A549 (cell line): Measurements from ENCODE around the gene CLTRN. TPM values are rescaled to one million over a fixed set of nuclear protein-coding genes. Genes with fewer than 3 reads are reported as not detected.

Experiments used
- ATAC-seq, 2 experiments: fragments of 200-7000 bp in 1 of 2; fragments of >200 bp in 1 of 2; cut with Nextera tagmentation in 1 of 2; cut with Tn5 transposase in 1 of 2; 3 replicates each; pipeline versions ENCODE4 v1.8.0 to v1.9.1; 2018 to 2020; ENCODE audit warnings: mild to moderate bottlenecking in 1 of 2, moderate library complexity in 1 of 2
- CTCF ChIA-PET: fragments of 300-600 bp; sonication (Branson Sonifier 250); formaldehyde crosslinking; extraction: SDS; loops from one replicate; lab custom pipeline; 2021; ENCODE audit warnings: antibody characterized with exemption, inconsistent platforms; lab: Yijun Ruan, JAX
- POLR2A ChIA-PET: fragments of 350-600 bp; formaldehyde crosslinking; extraction: SDS; loops from one replicate; lab custom pipeline; 2021; ENCODE audit warnings: antibody characterized with exemption, inconsistent platforms; lab: Yijun Ruan, JAX
- DNase-seq, 2 experiments: peaks; one replicate each; pipeline versions ENCODE4 v3.0.0 to v3.0.0-alpha.2; 2011 to 2016; ENCODE audit warnings: low read depth in 1 of 2, low spot score in 1 of 2
- FAIRE-seq: peaks from 2 replicates; lab custom pipeline; 2011; peaks lifted over from hg19 to GRCh38; lab: Jason Lieb, UNC
- H3K27ac ChIP-seq, 2 experiments: fragments of >200 bp; sonication (Bioruptor Twin); formaldehyde crosslinking; 3 replicates each; pipeline ENCODE4 v1.5.1; 2016 to 2017
- H3K4me1 ChIP-seq: fragments of >200 bp; sonication (Bioruptor Twin); formaldehyde crosslinking; 3 replicates; pipeline ENCODE4 v1.6.1; 2016
- H3K4me2 ChIP-seq: fragments of >200 bp; sonication (Bioruptor Twin); formaldehyde crosslinking; 3 replicates; pipeline ENCODE4 v1.6.1; 2016
- H3K4me3 ChIP-seq: fragments of >200 bp; sonication (Bioruptor Twin); formaldehyde crosslinking; 3 replicates; pipeline ENCODE4 v1.5.1; 2016
- H3K9me3 ChIP-seq: fragments of >200 bp; sonication (Bioruptor Twin); formaldehyde crosslinking; 3 replicates; pipeline ENCODE4 v1.6.1; 2016
- ELK1 ChIP-seq: fragments of 150-350 bp; IDR thresholded peaks from 2 replicates; pipeline ENCODE4 v1.6.1; 2014; ENCODE audit warnings: low read depth, mild to moderate bottlenecking, low read length
- JUN ChIP-seq, 2 experiments: fragments of >200 bp; sonication (Bioruptor Twin); formaldehyde crosslinking; IDR thresholded peaks; 2 replicates in 1 of 2; 3 replicates in 1 of 2; pipeline ENCODE4 v1.6.1; 2016 to 2017
- MAFK ChIP-seq: fragments of 450-650 bp; IDR thresholded peaks from 2 replicates; pipeline ENCODE4 v1.6.1; 2014; ENCODE audit not compliant: partially characterized antibody
- MYC ChIP-seq: IDR thresholded peaks from 2 replicates; pipeline ENCODE4 v1.6.1; 2012; ENCODE audit warnings: mild to moderate bottlenecking, inconsistent platforms, low read length, improper control_type of control experiment, borderline replicate concordance
- NPAS2 ChIP-seq: fragments of 250-450 bp; sonication (Bioruptor Pico); IDR thresholded peaks from 2 replicates; pipeline ENCODE4 v1.8.0; 2022; ENCODE audit warnings: mild to moderate bottlenecking, moderate library complexity, borderline replicate concordance
- PHF8 ChIP-seq: fragments of 200-600 bp; sonication (generic); IDR thresholded peaks from 2 replicates; pipeline ENCODE4 v1.6.1; 2016; ENCODE audit warnings: low read depth, mild to moderate bottlenecking, antibody characterized with exemption, moderate library complexity, borderline replicate concordance
- POLR2A ChIP-seq: IDR thresholded peaks from 2 replicates; pipeline ENCODE4 v1.6.1; 2012; ENCODE audit warnings: mild to moderate bottlenecking, low read length
- REST ChIP-seq: fragments of 200-600 bp; sonication (generic); IDR thresholded peaks from 2 replicates; pipeline ENCODE4 v1.6.1; 2016; ENCODE audit warnings: antibody characterized with exemption, mild to moderate bottlenecking, moderate library complexity
- TP53 ChIP-seq: fragments of 250-450 bp; sonication (Bioruptor Pico); IDR thresholded peaks from 2 replicates; pipeline ENCODE4 v1.5.0; 2021; ENCODE audit warnings: mild to moderate bottlenecking, moderate library complexity
- WGBS: methylation state at CpG from one replicate; pipeline ENCODE4 v1.1.6; 2017; ENCODE audit errors: missing lambda C conversion rate; 5-methylcytosine and 5-hydroxymethylcytosine counted together
- polyA plus RNA-seq, 4 experiments: library from polyadenylated mRNA; depleted of rRNA in 3 of 4; stranded (reverse); fragments of >200 nt; fragmentation: RNase III in 1 of 4; extraction: RNeasy Plus Mini Kit Qiagen cat#74134 plus additional on column Dnase treatment in 1 of 4; gene quantifications; 2 replicates in 3 of 4; 3 replicates in 1 of 4; pipeline ENCODE4 v1.2.3, GENCODE V29; 2011 to 2017
- TF ChIP-seq, protein P1 (sequence below): fragments of >200 bp; sonication (Bioruptor Twin); formaldehyde crosslinking; IDR thresholded peaks from 2 replicates; pipeline ENCODE4 v1.6.1; 2016

Gene CLTRN
- polyA plus RNA-seq, 2 of the 4 experiments (the other 2 are of a cell fraction) = 0.46 to 2.5 TPM

DNA sequence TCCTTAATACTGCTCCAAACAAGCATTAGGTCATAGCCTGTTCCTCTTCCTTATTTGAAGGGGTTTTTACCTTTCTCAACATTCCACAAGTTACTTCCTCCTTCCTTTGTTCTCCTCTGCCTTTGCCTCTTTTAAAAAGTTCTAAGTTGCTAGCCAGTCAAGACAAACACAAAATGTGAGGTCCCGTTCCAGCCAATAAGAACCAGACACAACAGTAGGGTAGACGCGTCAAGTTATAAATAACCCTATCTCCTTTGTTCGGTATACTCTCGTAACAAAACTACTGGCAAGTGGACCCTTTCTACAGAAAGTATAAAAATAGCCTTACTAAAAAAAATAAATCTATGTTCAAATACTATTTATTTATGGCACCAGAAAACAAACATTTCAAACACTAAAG, 57.5 kb downstream of the CLTRN start:
- POLR2A ChIA-PET = no interaction called here
- Histone ChIP-seq H3K4me3 (no peak overlapping the region), H3K4me2 (no peak overlapping the region), H3K27ac (no peak overlapping the region), H3K9me3 (no peaks in the 10 kb centered on the region), H3K4me1 (no peaks in the 10 kb centered on the region)
- CTCF ChIA-PET = no interaction called here
- no peak for FAIRE-seq
- ATAC-seq = no peak
- TF ChIP-seq JUN (IDR thresholded peaks at IDR 0.05) = no peak
- TF ChIP-seq ELK1 = no peak
- TF ChIP-seq NPAS2 = no peak
- no peak for TF ChIP-seq POLR2A
- TF ChIP-seq REST = no peak
- no peak for TF ChIP-seq PHF8
- TF ChIP-seq, protein P1, sequence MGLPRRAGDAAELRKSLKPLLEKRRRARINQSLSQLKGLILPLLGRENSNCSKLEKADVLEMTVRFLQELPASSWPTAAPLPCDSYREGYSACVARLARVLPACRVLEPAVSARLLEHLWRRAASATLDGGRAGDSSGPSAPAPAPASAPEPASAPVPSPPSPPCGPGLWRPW = no peak
- no peak for TF ChIP-seq TP53
- no peak for TF ChIP-seq MYC
- 83% methylated on average over 5 of the region's 5 CpGs for WGBS
- DNase-seq = no peak

DNA sequence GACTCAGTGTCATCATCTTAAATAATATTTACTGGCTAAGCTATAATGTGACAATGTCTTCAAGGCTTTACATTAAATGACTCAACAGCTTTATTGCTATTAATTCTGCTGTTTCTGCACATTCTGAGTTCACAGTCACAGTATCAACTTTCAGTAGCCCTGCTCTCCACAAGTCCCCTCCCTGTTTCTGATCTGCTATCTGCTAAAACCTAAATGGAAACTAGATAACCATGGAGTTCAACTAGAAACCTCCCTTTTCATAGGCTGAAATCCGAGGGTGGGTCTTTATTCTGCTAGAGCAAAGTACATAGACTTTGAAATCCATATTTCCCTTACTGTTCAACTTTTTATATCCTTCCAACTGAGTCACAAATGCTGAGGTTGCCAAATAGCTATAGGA, 58.5 kb downstream of the CLTRN start:
- no peak for DNase-seq

More for the DNA sequence above, 58.5 kb downstream of the CLTRN start:
- Histone ChIP-seq H3K4me1 (no peaks in the 10 kb centered on the region), H3K4me2 (no peak overlapping the region), H3K27ac (no peak overlapping the region), H3K4me3 (no peak overlapping the region), H3K9me3 (no peaks in the 10 kb centered on the region)
- ChIA-PET POLR2A (no interaction called here), CTCF (no interaction called here)
- TF ChIP-seq MAFK = peak; percentile 13
- TF ChIP-seq REST = no peak
- ATAC-seq = no peak
- no peak for FAIRE-seq
- WGBS = 0% methylated on average over 1 of the region's 1 CpG
